MG63 (cell line): ENCODE results near the gene FAM107A. TPM values are rescaled to one million over a fixed set of nuclear protein-coding genes. Genes with fewer than 3 reads are reported as not detected.

ENCODE experiments used
- DNase-seq: peaks from one replicate; pipeline ENCODE4 v3.0.0-alpha.2; 2020
- H3K27me3 ChIP-seq: fragments of 250-450 bp; sonication (Bioruptor Pico); 2 replicates; pipeline ENCODE4 v1.5.1; 2020; ENCODE audit warnings: mild to moderate bottlenecking, moderate library complexity
- H3K36me3 ChIP-seq: fragments of 250-450 bp; sonication (Bioruptor Pico); 2 replicates; pipeline ENCODE4 v1.5.1; 2020; ENCODE audit warnings: mild to moderate bottlenecking, moderate library complexity
- H3K4me3 ChIP-seq: fragments of 250-450 bp; sonication (Bioruptor Pico); 2 replicates; pipeline ENCODE4 v1.5.1; 2020; ENCODE audit warnings: mild to moderate bottlenecking, moderate library complexity
- H3K9me3 ChIP-seq: fragments of 250-450 bp; sonication (Bioruptor Pico); 2 replicates; pipeline ENCODE4 v1.5.1; 2020; ENCODE audit warnings: mild to moderate bottlenecking, moderate library complexity
- total RNA-seq: library from RNA; depleted of rRNA; stranded (reverse); fragments of >200 nt; shearing (Covaris generic); gene quantifications from 2 replicates; pipeline ENCODE4 v1.2.3, GENCODE V29; 2014; ENCODE audit warnings: low replicate concordance

FAM107A gene
- total RNA-seq, 1 experiment from 2014 or later, result 47.1 TPM

DNA sequence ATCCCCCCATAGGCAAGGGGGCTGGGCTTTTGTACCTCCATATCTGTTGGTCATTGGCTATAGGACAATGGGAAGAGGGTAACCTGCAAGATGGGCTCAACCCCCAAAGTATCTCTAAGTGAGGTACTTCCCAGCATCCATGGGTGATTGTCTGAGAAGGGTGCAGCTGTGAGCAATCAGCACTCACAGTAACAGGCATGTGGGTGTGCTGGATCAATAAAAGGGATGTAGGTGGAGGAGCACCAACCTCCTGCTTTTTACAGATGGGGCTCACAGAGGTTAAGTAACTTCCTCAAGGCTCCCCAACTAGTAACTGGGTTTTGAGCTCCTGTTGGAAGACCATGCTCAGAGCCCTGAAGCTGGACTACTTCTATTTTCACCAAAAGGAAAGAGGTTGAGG, 26.4 kb upstream of the FAM107A start:
- no peaks in the 10 kb centered on the region for H3K9me3 ChIP-seq
- no peak overlapping the region for H3K4me3 ChIP-seq
- H3K27me3 ChIP-seq, result no peaks in the 10 kb centered on the region
- H3K36me3 ChIP-seq, result peaks cover 6% of the 10 kb centered on the region
- no peak for DNase-seq

DNA sequence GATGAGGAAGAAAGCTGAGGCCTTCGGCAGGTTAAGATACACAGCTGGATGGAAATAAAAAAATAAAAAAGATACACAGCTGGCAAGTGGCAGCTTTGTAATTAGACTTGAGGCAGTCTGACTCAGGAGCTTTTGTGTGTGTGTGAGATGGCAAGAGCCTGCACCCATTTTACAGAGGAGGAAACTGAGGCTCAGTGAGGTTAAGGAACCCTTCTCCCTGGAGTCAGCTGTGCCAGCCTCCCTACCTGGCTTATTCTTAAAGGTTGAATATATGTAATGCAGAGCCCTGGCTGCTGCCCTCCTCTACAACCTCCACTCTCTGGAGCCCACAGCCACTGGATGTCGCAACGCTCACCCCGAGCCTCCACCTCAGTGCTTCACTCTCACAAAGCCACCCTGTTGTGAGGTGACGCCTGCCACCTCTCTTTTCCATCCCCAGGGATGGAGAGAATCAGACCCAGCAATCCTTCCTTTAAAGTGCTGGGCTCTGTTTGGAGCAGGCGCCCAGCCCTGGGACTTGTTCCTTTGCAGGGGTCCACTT, 20.6 kb upstream of the FAM107A start:
- no peaks in the 10 kb centered on the region for H3K27me3 ChIP-seq
- no peak overlapping the region for H3K4me3 ChIP-seq
- DNase-seq, result no peak
- no peaks in the 10 kb centered on the region for H3K9me3 ChIP-seq
- no peaks in the 10 kb centered on the region for H3K36me3 ChIP-seq

DNA sequence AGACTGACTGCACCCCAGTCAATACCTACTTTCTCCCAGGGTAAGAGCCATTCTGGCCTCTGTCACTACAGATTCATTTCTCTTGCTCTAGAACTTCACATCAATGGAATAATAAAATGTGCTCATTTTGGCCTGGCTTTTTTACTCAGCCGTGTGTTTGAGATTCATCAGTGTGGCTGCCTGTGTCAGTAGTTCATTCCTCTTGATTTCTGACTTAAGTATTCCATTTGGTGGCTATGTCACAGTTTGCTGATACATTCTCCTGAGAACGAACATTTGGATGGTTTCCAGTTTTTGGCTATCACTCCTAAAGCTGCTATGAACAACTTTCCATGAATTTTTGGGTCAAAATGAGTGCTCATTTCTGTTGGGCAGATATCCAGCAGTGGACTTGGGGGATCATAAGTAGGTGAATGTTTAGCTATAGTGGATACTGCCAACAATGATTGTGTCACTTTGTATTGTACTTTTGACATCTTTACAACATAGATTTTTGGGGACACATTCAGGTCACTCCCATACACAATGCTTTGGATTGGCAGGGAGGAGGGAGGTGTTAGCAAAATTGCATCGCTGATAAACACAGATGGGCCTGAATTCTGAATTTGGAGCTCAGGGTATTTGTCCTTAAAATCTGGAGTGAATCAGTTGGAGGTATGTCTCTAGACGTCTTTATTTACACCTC, 19.8 kb upstream of the FAM107A start:
- Histone ChIP-seq H3K36me3 (no peaks in the 10 kb centered on the region), H3K9me3 (no peaks in the 10 kb centered on the region), H3K27me3 (no peaks in the 10 kb centered on the region), H3K4me3 (no peak overlapping the region)
- no peak for DNase-seq

DNA sequence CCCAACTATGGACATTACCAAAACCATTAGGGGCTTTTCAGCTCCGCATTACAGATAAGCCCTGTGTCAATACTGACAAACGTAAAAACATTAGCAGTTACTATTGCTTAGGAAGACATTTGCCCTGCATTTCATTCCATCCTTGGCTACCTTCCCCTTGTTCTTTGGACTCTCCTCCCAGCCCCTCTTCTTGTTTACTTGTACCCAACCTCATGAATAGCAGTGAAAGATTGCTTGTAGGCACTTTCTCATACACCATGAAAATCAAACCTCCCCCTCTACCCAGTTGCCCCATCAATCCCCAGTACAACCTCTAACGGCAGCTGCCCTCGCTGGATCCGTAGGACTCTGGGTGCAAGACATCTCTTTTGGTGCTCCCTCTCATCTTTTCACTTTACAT, 16.9 kb upstream of the FAM107A start:
- Histone ChIP-seq H3K4me3 (no peak overlapping the region), H3K27me3 (no peaks in the 10 kb centered on the region), H3K36me3 (no peaks in the 10 kb centered on the region), H3K9me3 (no peaks in the 10 kb centered on the region)
- DNase-seq, result no peak

DNA sequence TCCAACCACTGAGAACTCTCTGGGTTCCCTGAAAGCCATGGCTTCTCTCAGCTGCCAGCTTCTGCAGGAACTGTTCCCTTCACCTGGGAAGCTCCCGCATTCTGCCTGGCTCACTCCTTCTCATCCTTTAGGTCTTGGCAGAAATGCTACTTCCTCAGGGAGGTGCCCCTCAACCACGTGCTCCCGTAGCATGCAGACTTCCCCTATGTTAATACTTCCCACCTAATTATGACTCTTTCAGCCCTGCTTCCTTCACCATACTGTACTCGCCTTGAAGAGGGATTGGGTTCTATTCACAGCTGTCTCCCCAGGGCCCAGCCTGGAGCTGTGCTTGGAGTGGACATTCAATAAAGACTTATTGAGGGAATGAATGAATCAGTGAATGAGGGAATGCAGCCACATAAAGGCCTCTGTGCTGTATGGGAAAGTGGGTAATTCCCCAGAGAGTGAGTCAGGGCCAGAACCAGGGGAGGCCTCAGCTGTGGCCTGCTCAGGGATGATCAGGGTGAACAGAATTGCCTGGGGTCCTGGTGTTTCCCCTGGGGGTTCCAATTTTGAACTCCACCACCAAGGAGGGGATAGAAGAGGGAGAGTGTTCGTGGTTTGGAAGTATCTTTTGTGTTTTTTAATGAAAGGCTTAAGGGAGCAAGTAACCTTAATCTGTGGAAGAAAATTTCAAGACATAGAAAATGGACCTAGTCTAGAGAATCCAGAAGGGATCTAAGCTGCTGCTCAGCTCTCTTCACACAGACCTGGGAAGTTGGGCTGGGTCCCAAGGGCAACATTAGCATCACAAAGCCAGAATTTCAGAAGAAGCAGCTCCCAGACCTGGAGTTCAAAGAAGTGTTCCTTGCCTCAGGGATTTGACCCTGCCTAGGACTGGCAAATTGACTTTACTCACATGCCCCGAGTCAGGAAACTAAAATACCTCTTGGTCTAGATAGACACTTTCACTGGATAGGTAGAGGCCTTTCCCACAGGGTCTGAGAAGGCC, 14.6 kb upstream of the FAM107A start:
- DNase-seq, result no peak
- Histone ChIP-seq H3K9me3 (no peaks in the 10 kb centered on the region), H3K4me3 (no peak overlapping the region), H3K27me3 (no peaks in the 10 kb centered on the region), H3K36me3 (no peaks in the 10 kb centered on the region)

DNA sequence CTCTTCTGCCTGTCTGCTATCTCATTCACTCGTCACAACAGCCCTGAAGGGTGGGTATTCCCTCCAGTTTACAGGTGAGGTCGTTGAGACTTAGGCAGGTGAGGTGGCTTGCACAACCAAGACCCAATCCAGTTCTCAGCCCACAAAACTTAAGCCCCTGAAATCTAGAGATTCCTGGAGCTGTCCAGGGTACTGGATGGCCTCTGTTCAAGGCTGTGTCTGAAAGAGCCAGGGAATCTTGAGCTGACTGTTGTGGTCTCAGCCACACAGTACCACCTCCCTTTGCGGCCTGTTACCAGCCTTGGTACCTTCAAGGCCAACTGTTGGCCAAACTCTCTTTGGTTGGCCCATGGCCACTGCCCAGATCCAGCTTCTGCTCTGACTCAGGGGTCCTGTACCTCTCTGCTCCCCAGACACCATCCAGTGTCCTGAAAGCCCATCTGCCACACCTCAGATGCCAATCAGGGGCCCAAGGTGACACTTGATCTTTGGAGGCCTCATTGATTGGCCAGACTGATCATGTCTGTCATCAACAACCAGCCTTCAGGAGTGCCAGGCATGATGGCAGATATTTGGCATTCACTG, 10.9 kb upstream of the FAM107A start:
- no peaks in the 10 kb centered on the region for H3K27me3 ChIP-seq
- H3K9me3 ChIP-seq, result no peaks in the 10 kb centered on the region
- no peak for DNase-seq
- H3K4me3 ChIP-seq, result no peak overlapping the region
- no peaks in the 10 kb centered on the region for H3K36me3 ChIP-seq

DNA sequence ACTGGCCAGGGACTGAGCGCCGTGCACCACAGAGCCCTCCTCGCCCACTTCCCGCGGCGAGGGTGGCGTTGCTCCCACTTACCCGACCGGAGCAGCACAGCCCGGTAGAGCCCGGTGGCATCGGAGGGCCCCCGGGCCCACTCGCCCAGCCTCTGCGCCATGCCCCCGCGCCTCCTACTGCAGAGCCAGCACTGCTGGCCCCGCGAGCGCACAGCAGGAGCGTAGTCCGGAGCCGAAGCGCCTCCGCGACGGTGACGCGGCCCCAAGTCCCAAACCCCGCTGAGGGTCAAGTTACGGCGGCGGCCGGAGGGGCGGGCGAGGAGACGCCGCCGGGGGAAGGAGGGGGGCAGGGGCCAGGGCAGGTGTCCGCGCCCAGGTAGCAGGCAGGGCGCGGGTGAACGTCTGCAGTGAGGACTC, 9.6 kb upstream of the FAM107A start:
- no peak for DNase-seq
- H3K27me3 ChIP-seq, result no peaks in the 10 kb centered on the region
- H3K36me3 ChIP-seq, result no peaks in the 10 kb centered on the region
- H3K4me3 ChIP-seq, result no peak overlapping the region
- H3K9me3 ChIP-seq, result no peaks in the 10 kb centered on the region

DNA sequence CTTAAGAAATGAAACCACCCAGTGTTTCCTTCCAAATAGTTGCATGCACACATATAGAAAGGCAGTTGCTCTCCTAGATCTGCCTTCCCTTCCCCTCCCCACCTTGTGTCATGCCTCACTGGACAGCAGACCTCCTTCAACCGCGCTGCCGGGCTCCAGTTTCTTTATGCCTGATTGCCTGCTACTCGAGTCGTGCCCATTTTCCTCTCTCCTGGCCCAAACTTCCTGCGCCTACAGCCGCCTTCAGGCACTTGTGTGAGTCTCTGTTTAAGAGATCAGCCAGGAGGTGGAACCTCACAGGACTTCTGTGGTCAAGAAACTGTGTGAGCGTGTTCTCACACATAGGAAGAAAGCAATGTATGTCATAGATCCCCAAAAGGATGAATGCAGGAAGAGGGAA, 8.8 kb upstream of the FAM107A start:
- Histone ChIP-seq H3K4me3 (peak overlapping the region; percentile 39; the same call in 1 of the 2 replicates), H3K27me3 (no peaks in the 10 kb centered on the region), H3K9me3 (no peaks in the 10 kb centered on the region), H3K36me3 (no peaks in the 10 kb centered on the region)
- peak; percentile 54 for DNase-seq

DNA sequence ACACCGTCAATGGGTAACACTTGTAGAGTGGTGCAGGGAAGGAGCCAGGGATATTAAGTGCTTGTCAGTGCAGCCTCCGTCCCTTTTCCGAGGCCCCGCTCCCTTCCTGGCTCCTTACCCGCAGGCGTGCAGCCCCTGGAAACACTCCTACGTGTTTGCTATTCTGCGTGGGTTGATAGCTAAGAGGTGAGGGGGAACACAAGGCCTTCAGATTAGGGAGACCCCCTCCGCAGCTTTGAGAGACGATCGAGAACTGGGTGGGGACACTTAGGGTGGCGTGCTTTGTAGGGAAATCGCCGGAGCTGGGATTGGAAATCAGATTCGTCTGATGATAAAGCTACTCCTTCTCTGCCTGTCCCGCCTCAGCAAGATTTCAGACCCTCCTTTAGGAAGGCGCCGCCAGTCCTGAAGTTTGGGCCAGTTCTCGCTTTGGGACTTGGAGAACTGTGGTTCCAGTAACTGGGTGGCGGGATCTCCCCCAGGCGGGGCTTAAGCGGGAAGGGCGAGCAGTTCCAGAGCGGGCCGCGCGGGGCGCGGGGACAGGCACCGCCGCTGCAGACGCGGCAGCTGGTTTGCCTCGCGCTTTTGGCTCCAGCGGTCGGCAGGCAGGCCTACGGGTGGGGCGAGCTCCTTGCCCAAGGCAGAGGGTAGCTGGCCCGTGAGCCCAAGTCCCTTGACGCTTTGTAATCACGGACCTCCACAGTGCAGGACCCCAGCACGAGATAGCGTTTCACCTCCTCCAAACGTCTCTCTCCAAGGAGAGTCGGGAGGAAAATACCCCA, 8.0 kb upstream of the FAM107A start:
- peak; percentile 92 for DNase-seq
- Histone ChIP-seq H3K9me3 (no peaks in the 10 kb centered on the region), H3K4me3 (peak overlapping the region; percentile 39), H3K27me3 (no peaks in the 10 kb centered on the region), H3K36me3 (no peaks in the 10 kb centered on the region)

DNA sequence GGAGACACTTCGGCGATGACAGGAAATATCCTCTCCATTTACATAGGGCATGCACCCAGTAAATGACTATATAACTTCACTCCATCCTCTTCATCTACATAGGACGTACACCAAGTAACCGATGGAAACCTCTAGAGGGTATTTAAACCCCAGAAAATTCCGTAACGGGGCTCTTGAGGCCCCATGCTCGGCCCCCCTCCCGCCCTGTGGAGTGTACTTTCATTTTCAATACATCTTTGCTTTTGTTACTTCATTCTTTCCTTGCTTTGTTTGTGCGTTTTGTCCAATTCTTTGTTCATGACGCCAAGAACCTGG, 7.5 kb upstream of the FAM107A start:
- H3K4me3 ChIP-seq, result peak overlapping the region; percentile 39
- H3K27me3 ChIP-seq, result no peaks in the 10 kb centered on the region
- no peaks in the 10 kb centered on the region for H3K9me3 ChIP-seq
- no peaks in the 10 kb centered on the region for H3K36me3 ChIP-seq
- DNase-seq, result no peak

DNA sequence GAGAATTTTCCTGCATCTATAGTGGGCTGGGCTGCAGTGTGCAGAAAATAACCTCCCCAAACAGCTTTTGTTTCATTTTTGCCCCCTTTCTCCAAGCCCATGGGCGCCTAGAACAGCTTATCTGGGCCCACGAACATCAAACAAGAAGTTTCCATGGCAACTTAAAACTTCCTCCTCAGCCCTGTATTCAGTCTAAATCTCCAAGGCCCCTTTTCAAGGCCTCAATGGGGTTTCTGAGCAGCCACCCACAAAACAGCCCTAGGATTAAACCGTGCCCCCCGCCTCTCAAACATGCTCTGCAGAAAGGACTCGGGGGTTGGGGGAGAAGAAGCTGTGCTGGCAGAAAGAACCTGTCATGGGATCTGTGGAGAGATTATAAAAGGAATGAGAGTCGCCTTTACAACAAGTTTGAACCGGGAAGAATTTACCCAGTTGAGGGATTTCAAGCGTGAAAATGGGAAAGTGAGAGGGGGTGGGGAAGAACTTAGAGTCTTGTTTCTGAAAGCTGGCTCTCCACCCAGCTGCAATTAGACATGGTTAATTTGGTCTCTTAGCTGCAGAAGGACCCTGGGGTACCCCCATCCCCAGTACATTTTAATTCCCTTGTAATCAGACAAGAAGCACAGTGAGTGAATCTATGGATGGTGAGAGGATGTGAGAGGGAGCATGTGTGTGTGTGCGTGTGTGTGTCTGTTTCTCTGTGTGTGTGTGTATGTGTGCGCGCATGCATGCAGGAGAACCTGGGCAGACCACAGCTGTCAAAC, 4.3 kb upstream of the FAM107A start:
- Histone ChIP-seq H3K27me3 (no peaks in the 10 kb centered on the region), H3K36me3 (no peaks in the 10 kb centered on the region), H3K4me3 (no peak overlapping the region), H3K9me3 (no peaks in the 10 kb centered on the region)
- DNase-seq, result no peak

DNA sequence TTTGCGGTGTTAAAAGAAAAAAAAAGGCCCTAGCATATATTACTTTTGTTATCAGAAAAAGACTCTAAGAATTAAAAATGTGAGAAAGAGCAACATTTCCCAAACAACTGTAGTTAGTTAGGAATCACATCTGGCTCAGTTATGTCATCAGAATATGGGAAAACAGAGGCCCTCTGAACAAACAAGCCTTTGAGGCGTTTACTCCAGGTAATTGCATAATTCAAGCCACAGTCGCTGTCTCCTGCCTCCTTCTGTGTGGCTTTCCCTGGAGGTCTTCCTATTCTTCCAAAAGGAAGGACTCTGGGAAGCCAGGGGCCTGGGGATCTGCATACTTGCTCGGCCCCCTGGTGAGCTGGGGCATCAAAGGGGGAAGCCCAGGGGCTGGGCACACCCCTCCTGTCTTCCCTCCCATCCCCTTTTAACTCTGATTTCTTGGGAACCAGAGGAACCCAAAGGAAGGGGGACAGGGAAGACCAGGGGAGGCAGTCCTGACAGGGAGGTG, 3.7 kb upstream of the FAM107A start:
- no peak overlapping the region for H3K4me3 ChIP-seq
- H3K27me3 ChIP-seq, result no peaks in the 10 kb centered on the region
- DNase-seq, result no peak
- no peaks in the 10 kb centered on the region for H3K36me3 ChIP-seq
- H3K9me3 ChIP-seq, result no peaks in the 10 kb centered on the region

DNA sequence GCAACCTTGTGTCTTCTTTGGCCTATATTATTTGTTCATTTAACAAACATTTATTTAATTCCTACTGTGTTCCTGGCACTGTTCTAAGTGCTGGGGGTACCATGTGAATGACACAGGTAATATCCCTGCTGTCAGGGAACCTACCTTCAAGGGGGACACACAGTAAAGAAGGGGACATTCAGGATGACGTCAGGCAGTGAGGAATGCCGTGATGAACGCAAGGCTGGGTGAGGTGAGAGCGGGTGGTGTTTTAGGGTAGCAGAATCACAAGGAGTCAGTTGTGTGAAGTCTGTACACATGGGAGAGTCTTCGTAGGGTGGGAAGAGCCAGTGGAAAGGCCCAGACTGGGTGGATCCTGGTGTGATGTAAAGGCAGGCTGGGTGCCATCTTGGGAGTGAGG, 1.7 kb upstream of the FAM107A start:
- no peak overlapping the region for H3K4me3 ChIP-seq

DNA sequence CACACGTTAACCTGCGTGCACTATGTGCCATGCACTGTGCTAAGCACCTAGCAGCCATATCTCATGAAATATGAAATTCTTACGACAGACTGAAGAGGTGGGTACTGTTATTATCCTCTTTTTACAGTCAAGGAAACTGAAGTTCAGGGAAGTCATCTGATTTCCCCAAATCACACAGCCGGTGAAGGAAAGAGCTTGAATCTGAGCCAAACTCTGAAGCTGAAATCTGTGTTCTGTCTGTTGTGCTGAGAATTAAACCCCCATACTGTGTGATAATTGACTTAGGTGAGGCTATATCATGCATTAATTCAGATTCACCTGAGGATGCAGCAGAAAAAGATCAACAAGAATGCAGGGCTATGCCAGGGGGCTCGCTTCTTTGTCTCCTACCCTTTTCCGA, 475 bp downstream of the FAM107A start:
- no peaks in the 10 kb centered on the region for H3K9me3 ChIP-seq
- H3K36me3 ChIP-seq, result peaks cover 20% of the 10 kb centered on the region
- H3K4me3 ChIP-seq, result peak overlapping the region; percentile 57
- H3K27me3 ChIP-seq, result no peaks in the 10 kb centered on the region
- DNase-seq, result no peak

More for the DNA sequence above, 1.7 kb upstream of the FAM107A start:
- H3K9me3 ChIP-seq, result no peaks in the 10 kb centered on the region
- no peak for DNase-seq
- no peaks in the 10 kb centered on the region for H3K27me3 ChIP-seq
- H3K36me3 ChIP-seq, result peaks cover 8% of the 10 kb centered on the region

DNA sequence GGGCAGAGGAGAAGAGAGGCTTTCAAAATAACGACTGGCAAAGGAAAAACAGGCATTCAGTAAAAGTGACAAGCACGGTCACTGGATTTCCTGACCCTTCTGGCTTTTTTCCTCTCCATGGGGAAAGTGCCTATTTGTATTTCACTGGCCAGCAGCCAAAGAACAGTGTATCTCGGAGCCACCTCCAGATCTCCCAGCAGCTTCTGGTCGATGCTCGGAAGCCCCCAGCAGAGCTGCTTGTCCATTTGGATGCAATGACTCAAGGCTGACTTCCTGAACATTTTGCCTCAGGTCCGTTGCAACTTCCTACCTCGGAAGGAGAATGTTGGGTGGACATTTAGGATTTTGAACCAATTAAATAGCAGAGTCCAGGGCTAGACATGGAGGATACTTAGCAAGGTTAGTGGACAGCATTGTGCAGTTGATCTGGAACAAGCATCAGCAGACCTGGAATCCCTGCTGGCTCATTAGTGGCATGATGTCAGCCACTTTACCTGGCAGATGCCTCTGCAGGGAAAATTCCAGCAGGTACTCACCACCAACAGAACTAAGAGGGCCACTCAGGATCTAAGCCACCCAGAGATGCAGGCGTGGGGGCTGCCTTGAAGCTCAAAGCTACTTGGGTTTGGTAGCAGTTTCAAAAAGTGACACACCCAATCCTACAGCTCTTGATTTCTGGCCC, 1.1 kb downstream of the FAM107A start:
- peak; percentile 19 for DNase-seq
- H3K9me3 ChIP-seq, result no peaks in the 10 kb centered on the region
- no peaks in the 10 kb centered on the region for H3K27me3 ChIP-seq
- peaks cover 26% of the 10 kb centered on the region for H3K36me3 ChIP-seq
- H3K4me3 ChIP-seq, result peak overlapping the region; percentile 57
